H7 (cell line): Measurements from ENCODE around the gene RCSD1. TPM values are rescaled to one million over a fixed set of nuclear protein-coding genes. Genes with fewer than 3 reads are reported as not detected.
A peak's percentile ranks its signal among the peaks of the same experiment; 100 is the strongest.

Source experiments
- DNase-seq: peaks from one replicate; pipeline ENCODE4 v3.0.0; 2012
- H3K27me3 ChIP-seq: 2 replicates; pipeline ENCODE4 v1.6.0; 2011; ENCODE audit warnings: mild to moderate bottlenecking, low read length; ENCODE audit not compliant: control insufficient read depth, insufficient read depth
- H3K36me3 ChIP-seq: replicated peaks from 2 replicates; pipeline ENCODE4 v1.5.1; 2011; ENCODE audit warnings: low read length; ENCODE audit not compliant: control insufficient read depth, insufficient read depth
- H3K4me3 ChIP-seq: 2 replicates; pipeline ENCODE4 v1.5.1; 2011; ENCODE audit warnings: low read depth, mild to moderate bottlenecking, control low read depth, low read length, moderate library complexity; ENCODE audit not compliant: insufficient read depth
- total RNA-seq: library from RNA; depleted of rRNA; stranded (reverse); fragments of >200 nt; shearing (Covaris generic); gene quantifications from 2 replicates; pipeline ENCODE4 v1.2.3, GENCODE V29; 2014

RCSD1 gene
- total RNA-seq, 1 experiment from 2014 or later, result 0.31 TPM

- no peak for DNase-seq
Measured at GRCh38 chr1:167644551-167644950, 14.5 kb downstream of the RCSD1 start.

GRCh38 chr1:167645140-167645541, 15.1 kb downstream of the RCSD1 start:
- Histone ChIP-seq H3K4me3 (no peak overlapping the region), H3K27me3 (no peaks in the 10 kb centered on the region), H3K36me3 (no peaks in the 10 kb centered on the region)
- no peak for DNase-seq

More at GRCh38 chr1:167644551-167644950, 14.5 kb downstream of the RCSD1 start:
- Histone ChIP-seq H3K36me3 (no peaks in the 10 kb centered on the region), H3K4me3 (no peak overlapping the region), H3K27me3 (no peaks in the 10 kb centered on the region)

DNA sequence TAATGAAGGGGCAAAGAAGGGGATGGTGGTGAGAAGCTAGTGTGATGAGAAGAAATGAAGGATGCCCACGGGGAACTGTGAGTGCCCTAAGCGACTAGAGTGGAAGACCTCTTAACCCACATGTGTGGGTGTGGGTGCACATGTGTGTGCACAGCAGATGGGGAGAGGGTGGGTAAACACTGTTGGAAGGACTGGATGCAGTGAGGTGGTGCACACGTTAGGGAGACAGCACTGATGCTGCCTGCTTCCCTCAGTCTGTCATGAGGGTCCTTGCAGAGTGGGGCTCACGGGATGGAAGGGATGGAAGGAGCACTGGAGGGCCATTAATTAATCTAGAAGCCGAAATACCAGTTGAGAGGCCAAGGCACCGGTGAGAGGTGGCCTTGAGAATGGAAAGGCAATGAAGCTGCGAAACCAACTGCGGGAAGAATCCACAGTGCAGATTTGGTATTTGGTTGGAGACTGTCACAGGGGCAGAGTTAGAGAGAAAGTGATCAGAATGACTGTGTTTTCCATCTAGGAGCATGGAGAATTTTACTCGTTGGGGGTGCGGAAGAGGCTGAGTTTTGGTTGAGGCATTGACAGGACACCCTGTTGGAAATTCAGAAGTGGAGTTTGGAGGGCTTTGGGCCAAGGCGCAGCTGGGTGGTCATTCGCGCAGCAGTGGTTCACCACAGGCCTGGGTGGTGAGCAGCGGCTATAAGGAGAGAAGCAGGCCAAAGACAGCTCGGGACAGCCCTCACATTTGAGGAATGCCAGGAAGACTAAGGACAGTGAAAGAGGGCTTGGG, 15.8 kb downstream of the RCSD1 start:
- no peaks in the 10 kb centered on the region for H3K27me3 ChIP-seq
- no peak for DNase-seq
- H3K4me3 ChIP-seq, result no peak overlapping the region
- no peaks in the 10 kb centered on the region for H3K36me3 ChIP-seq

DNA sequence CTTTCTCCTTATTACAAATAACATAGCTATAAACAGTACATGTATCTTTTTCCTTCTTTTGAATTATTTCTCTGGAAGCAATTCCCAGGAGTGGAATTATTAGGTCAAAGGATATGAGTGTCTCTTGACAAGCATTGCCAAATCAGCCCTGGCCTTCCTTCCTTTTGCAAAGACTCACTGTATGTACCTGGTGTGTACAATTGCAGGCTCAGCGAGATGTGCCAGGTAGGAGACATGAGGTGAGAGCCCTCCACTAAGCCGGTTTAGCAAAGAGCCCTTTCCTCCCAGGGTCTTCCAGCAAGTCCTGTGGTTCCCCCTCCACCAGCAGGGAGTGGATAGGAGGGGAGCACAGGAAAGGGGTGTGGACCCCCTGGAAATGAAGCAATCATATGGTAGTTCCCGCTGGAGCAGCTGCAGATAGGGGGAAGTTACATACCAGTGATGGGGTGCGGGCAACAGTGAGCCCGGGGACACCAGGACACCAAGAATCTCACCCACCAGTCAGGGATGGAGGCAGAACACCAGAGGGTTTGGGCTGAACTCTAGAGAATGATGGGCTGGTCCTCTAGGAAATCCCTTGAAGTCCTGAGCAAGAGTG, 18.3 kb downstream of the RCSD1 start:
- Histone ChIP-seq H3K4me3 (no peak overlapping the region), H3K36me3 (no peaks in the 10 kb centered on the region), H3K27me3 (no peaks in the 10 kb centered on the region)
- no peak for DNase-seq

DNA sequence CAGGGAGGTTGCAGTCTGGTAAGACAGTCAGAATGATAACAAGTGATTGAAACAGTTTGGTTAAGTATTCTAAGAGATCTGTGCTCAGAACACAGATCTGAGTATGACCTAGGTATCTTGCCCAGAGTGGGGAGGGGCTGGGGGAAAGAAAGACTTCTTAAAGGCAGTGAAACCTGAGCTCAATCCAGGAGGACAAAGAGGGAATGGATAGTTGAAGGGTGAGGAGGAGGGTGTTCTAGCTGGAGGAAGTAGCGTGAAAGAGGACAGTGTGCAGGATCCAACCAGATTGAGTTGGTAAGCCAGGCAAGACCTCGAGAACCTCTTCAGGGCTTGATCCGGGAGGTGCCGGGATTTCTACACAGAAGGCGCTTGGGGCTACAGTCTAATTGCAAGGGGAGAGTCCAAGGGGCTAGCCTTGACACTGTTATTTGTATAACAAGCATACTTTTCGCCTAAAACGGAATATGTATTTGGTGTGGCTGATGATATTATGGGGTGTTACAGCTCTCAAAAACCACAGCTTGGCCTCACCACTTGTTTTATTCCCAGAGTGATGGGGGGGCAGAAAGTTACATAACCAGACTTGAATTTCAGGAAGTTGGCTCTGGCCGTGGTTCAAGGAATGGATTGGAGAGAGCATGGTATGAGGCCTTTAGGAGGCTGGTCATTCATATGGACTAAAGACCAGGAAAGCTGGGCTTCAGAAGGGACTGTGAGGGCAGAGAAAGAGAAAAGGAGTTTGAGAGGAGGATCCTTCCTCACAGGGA, 19.1 kb downstream of the RCSD1 start:
- DNase-seq, result peak; percentile 39
- H3K4me3 ChIP-seq, result no peak overlapping the region
- no peaks in the 10 kb centered on the region for H3K36me3 ChIP-seq
- H3K27me3 ChIP-seq, result peaks cover 1% of the 10 kb centered on the region; the same call in 1 of the 2 replicates

- Histone ChIP-seq H3K4me3 (no peak overlapping the region), H3K36me3 (no peaks in the 10 kb centered on the region), H3K27me3 (peaks cover 1% of the 10 kb centered on the region; the same call in 1 of the 2 replicates)
- DNase-seq, result no peak
Measured at GRCh38 chr1:167650269-167651160, 20.5 kb downstream of the RCSD1 start.

DNA sequence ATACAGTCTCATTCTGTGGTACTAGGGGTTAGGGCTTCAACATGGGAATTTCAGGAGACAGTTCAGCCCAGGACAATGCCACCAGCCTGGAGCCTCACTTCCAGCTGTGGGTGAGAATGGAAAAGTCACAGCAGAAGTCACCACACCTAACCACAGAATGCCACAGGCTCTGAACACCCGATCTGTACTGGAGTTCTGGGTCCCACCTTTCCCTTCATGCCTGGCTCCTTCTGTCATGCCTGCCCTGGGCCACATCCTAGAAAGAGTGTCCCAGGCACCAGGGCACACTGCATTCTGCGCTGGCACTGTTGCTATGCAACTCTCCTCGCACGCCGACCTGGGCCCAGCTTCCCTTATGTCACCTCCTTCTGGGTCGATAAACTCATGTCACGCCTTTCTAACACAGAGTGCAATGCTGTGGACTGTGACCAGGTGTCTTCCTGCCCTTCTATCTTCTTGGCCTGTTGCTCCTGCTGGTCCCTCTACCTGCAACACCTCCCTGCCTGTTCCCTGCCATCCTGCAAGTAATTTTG, 21.2 kb downstream of the RCSD1 start:
- Histone ChIP-seq H3K36me3 (no peaks in the 10 kb centered on the region), H3K4me3 (no peak overlapping the region), H3K27me3 (peaks cover 1% of the 10 kb centered on the region; the same call in 1 of the 2 replicates)
- no peak for DNase-seq

- H3K36me3 ChIP-seq, result no peaks in the 10 kb centered on the region
- peaks cover 1% of the 10 kb centered on the region; the same call in 1 of the 2 replicates for H3K27me3 ChIP-seq
- no peak for DNase-seq
- no peak overlapping the region for H3K4me3 ChIP-seq
Measured at GRCh38 chr1:167654975-167655575, 25.0 kb downstream of the RCSD1 start.

DNA sequence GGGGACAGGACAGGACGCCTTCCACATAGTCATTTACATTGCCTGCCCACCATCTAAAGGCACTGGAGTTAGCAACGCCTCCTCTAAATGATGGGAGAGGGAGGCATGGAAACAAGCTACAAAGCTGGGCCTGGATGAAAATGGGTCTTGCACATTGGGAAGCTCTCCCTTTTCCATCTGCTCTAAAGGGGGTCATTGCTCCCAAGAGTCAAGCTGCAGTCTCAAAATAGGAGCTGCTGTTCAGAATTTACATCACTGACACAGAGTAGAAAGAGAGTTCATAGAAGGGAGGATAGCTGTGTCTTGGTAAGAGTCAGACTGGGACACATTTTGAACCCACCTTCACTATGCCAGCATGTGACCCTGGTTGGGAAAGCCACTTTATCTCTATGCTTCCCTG, 26.6 kb downstream of the RCSD1 start:
- Histone ChIP-seq H3K4me3 (no peak overlapping the region), H3K36me3 (no peaks in the 10 kb centered on the region), H3K27me3 (peaks cover 1% of the 10 kb centered on the region; the same call in 1 of the 2 replicates)
- DNase-seq, result no peak

GRCh38 chr1:167658574-167659328, 28.7 kb downstream of the RCSD1 start:
- Histone ChIP-seq H3K36me3 (no peaks in the 10 kb centered on the region), H3K4me3 (no peak overlapping the region), H3K27me3 (peaks cover under 1% of the 10 kb centered on the region; the same call in 1 of the 2 replicates)
- no peak for DNase-seq

DNA sequence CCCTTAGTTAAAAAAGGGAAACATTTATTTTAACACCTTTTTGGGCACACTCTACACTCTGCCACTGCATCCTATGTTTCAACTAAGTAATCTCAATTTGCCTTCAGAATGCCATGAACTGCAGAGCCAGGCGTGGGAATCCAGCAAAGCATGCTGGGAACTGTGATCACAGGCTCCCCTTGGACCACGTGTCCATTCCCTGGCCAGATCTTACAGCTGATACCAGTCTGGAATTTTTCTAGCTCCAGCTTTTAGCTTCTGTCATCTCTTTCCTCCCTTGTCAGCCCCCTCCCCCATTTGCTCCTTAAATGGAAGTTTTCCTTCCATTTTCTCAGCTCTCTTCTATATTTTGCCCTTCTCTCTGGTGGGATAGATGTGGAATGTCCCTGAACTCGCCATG, 29.4 kb downstream of the RCSD1 start:
- Histone ChIP-seq H3K36me3 (no peaks in the 10 kb centered on the region), H3K4me3 (no peak overlapping the region), H3K27me3 (no peaks in the 10 kb centered on the region)
- no peak for DNase-seq

GRCh38 chr1:167659881-167660280, 29.8 kb downstream of the RCSD1 start:
- Histone ChIP-seq H3K4me3 (no peak overlapping the region), H3K27me3 (no peaks in the 10 kb centered on the region), H3K36me3 (no peaks in the 10 kb centered on the region)
- DNase-seq, result no peak
